RKO (cell line): ENCODE data around the gene ELFN2.

ENCODE experiments used
- DNase-seq: peaks from one replicate; pipeline ENCODE4 v3.0.0-alpha.2; 2016; ENCODE audit warnings: low spot score

Gene ELFN2

DNA sequence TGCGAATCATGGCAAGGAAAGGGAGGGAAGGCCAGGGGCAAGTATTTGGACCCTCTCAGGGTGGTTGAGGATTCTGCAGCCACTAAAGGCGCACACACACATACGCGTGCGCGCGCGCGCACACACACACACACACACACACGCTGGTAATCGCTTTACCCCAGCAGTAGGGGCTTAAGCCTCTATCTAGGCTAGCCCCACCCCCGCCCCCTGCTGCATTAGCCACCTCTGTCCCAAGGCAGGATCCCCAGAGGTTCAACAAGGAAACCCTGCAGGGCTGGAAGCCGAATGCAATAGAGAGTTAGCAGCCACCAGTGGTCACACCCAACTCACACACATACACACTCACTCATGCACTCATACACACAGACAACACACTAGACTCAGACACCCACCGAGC, 28.6 kb upstream of the ELFN2 start:
- no peak for DNase-seq

DNA sequence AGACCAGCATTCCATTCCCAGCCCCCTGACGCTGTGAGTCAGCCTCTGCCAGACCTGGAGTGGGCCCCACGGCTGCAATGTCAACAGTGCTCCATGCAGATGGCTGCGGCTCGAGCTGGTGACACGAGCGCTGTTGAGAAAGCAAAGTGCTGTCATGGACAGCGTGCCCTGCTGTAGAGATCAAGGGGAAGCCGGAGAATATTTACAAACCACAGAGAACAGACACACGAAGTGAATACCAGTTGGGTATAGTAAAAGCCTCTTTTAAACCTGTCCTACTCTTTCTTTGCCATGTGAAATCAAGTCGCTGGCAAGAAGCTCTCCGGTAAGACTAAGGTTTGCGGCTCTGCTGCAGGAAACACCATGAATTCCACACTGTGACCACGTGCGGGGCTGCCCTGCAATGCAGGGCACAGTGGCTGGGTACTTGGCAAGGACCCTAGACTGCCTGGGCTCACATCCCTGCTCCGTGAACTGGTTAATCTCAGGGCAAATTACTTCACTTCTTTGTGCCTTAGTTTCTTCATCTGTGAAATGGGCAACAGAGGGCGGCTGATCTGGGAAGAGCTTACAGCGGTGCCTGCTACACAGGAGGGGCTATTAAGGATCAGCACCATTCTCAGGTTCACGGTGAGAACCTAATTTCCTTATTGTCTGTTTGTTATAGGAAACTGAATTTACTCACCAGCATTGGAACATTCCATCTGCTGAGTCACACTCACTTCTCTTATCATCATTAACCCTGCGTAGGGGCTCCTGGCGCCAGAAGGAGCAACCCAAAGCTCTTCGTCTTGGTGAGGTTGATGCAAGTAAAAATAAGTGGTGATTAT, 27.8 kb upstream of the ELFN2 start:
- DNase-seq: peak; percentile 29

DNA sequence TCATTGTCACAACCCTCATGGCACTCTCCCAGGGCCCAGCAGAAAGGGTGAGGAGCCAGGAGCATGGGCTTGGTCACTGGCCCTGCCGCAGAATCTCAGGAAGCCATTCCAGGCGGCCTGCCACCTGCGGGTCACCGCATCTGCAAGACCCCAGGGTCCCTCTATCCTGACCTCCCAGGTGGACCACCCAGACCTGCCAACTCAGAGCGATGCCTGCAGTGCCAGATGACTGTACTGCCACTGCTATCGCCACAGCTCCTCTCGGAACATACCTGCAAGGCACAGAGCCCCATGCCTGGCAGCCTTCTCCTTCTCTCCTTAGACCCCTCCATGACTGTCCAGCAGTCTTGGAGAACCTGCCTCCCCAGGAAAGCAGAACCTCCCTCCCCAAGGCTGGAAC, 26.4 kb upstream of the ELFN2 start:
- no peak for DNase-seq

DNA sequence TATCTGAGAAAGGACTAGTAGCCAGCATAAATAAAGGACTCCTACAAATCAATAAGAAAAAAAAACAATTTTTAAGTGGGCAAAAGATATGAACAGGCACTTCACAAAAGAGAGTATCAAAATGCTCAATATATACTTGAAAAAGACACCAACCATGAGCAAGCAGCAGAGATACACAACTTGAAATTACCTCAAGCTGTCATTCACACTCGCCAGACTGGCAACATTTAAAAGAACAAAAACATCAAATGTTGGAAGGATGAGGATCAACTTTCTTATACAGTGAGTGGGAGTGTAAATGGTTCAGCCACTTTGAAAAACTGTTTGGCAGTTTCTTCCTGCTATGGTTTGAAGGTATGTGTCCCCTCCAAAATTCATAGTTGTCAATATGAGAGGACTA, 23.9 kb upstream of the ELFN2 start:
- no peak for DNase-seq

DNA sequence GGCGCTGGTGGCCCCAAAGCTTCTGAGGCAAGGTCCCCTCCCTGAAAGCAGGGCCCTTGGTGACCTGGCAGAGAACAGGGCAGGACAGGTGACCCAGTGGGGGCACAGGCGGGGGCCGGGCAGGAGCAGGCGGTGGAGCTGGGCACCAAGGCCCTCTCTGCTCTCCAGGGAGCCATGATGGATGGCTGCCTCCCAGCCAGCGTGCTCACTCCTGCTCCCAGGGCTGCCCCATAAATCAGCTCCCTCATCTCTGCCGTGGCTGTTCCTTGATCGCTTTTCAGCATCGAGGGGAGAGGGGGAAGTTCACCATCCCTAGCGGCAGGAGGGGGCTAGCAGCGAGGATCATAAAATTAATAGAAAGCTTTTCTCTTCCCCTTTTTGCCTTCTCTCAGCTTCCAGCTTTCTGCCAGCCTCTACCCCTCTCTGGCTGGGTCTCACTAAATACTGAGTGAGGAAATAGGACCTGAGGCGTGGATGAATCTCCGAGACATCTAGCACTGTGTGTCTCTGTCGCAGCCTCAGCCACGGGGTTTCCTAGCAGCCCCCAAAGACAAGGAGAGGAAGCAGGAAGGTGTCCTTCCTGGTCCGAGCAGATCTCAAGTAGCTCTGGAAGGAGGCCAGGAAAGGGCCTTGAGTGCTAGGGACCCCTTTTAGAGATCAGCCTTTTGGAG, 22.2 kb upstream of the ELFN2 start:
- DNase-seq: no peak

DNA sequence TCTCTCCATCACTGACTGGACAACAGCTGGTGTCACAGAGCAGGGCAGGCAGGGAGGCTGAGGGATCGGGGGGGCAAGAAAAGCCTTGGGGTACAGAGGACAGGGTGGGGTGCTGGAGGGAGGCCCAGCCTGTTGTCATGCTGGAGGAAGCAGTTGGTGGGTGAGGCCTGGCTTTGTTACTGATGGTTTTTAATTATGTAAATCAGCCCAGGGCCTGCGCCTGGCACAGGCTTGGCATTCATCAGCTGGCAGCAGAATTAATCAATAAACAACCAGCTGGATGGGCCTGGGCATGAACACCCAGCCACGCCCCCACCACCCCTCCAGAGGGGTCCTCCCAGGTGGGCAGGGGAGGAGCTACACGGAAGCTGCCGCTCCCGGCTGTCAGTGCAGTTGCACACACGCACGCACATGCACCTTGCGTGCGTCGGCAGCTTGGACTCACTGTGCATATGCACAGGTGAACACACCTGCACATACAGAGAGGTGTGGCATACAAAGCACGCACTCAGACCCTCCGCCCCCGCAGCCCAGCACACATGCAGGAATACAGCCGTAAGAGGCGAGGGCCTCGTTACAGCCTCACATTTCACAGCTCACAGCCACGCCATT, 21.3 kb upstream of the ELFN2 start:
- DNase-seq: no peak

DNA sequence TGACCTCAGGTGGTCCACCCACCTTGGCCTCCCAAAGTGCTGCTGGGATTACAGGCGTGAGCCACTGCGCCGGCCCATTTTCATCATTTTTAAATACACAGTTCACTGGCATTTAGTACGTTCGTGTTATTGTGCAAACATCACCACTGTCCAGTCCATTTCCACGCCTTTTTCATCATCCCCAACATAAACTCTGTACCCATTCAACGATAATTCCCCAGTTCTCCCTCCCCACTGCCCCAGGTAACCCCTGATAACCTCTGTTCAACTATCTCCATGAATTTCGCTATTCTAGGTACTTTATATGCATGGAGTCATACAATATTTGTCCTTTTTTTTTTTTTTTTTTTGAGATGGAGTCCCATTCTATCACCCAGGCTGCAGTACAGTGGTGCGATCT, 18.2 kb upstream of the ELFN2 start:
- DNase-seq: no peak

DNA sequence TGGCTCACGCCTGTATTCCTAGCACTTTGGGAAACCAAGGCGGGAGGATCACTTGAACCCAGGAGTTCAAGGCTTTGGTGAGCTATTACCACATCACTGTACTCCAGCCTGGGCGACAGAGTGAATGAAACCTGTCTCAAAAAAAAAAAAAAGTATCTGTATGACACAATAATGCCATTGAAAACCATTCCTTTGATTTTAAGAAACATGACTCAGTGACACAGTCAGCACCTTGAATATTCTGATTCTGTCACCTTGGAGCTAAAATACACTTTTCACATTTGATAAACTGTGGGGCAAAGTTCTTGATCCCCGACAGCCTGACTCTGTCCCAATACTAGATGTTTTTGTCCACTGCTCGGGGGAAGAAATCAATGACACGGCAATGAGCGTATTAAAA, 16.7 kb upstream of the ELFN2 start:
- DNase-seq: no peak

DNA sequence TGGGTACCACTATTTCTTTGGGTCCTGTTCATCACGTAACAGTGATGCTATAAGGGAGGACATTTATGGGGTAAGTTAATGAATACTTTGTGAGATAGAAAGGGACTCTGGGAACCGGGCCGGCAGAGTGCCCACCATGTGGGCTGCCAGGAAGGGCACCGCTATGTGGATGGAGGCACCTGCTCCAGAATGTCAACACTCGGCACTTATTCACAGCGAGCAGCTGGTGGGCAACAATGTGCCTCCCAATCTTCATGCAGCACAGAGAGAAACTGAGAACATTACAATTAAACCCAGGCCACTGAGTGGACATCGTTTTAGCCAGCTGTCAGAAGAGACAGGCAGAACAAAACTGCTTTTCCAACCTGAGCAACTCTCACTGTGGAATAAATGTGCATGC, 15.8 kb upstream of the ELFN2 start:
- DNase-seq: no peak

DNA sequence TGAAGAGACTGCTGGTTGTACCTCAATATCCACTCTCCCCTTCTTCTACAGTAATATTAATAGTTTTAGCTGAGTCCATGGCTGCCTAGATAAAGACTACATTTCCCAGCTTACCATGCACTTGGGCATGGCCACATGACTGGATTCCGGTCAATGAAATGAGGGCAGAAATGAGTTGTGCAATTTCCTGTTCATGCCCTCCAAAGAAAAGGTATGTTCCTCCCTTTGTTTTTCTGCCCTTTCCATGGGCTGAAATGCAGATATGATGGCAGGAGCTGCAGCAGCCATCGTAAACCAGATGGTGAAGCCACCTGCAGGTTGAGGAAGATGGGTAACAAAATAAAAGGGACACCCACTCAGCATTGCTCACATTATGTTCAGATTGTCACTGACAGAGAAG, 15.3 kb upstream of the ELFN2 start:
- peak; percentile 30 for DNase-seq

DNA sequence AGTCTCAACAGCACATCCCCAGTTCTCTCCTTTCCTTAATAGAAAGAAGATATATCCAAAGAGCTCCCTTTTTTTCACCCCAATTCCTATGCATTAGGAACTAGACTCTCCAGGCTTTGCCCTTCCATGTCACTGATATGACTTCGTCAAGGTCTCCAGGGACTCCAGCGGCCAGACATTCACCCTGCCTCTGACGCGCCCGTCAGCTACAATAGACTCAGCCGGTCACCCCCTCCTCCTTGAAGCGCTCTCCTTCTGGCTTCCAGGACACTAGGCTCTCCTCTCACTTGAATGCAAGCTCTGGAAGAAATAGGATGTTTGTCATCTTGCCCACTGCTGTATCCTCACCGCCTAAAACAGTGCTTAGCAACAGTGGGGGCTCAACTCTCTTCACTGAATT, 14.9 kb upstream of the ELFN2 start:
- DNase-seq: no peak

DNA sequence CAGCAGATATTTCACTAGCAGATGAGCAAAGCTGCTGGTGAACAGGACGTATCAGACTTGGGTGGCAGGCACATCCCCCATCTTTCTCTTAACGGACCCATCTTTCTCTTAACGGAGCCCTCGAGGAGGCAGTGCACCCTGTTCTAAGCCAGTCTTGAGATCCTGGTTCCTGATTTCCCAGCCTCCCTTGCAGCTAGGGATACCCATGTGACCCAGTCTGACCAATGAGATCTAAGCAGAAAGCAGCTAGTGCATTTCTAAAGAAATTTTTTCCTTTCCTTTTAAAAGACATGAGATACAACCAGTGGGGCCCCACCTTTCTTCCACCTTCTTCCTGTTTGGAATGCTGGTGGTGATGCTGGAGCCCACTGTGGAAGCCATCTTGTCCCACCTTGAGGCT, 13.6 kb upstream of the ELFN2 start:
- no peak for DNase-seq

DNA sequence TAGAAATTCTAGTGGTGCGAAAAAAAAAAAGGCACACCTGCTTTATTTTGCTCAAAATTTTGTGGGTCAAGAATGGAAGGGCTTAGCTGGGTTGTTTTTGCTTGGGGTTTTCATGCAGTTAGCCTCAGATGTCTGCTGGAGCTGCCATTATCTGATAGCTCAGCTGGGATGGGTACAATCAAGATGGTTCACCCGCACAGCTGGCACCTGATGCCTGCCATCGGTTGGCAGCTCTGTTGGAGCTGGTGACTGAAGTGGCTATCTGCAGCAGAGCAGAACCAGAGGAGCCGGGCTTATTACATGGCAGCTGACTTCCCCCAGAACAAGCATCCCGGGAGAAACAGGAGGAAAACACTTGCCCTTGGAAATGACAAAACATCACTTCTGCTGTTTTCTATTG, 12.1 kb upstream of the ELFN2 start:
- DNase-seq: no peak

DNA sequence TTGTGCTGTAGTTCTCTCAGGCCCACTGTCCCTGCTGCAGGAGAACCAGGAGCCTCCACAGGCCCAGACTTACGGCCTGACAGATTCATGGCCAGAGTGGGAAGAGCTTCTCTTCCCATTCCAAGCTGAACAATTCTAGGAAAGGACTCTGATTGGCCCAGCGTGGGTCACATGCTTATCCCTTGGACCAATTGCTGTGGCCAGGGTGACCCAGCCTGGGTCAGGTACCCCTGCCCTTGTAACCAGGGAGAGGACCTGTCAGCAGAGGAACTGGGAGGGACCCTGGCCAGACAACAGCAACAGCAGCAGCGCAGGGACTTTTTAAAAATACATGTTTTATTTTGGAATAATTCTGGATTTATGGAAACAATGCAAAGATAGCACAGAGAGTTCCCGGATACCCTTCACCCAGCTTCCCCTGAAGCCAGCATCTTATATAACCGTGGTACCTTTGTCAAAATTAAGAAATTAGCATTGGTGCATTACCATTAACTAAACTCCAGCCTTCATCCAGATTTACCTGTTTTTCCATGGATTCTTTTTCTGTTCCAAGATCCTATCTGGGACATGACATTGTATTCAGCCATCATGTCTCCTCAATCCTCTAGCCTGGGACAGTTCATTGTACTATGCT, 8.8 kb upstream of the ELFN2 start:
- DNase-seq: no peak

DNA sequence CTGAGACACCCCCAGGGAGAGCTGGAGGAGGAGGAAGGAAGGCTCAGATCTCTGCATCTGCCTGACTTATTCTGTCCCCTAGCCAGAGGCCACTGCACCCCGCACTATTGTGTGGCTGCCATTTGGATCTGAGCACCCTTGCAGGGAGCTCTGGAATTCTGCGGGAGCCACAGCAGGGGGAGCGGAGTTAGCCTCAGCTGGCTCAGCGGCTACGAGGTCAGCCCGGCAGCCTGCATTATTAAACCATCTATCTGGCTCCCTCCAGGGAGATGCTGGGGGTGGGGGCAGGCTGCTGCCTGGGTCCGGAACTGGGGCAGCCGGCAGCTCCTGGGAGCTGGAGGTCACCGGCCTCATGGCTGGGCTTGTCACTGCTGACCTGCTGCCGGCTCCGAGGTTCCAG, 6.5 kb upstream of the ELFN2 start:
- no peak for DNase-seq

DNA sequence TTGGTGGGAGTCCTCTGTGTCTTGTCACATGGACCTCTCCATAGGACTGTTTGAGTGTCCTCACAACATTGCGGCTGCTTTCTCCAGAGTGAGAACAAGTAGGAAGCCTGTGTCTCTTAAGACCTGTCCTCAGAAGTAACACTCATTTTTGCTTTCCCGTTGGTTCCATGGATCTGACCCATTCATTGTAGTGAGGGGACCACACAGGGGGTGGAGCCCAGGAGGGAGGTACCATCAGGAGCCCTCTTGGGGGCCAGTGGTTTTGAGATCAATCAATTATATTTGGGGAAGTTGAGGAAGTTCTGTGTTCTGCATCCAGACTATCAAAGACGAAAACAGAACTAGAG, 5.4 kb upstream of the ELFN2 start:
- DNase-seq: no peak

DNA sequence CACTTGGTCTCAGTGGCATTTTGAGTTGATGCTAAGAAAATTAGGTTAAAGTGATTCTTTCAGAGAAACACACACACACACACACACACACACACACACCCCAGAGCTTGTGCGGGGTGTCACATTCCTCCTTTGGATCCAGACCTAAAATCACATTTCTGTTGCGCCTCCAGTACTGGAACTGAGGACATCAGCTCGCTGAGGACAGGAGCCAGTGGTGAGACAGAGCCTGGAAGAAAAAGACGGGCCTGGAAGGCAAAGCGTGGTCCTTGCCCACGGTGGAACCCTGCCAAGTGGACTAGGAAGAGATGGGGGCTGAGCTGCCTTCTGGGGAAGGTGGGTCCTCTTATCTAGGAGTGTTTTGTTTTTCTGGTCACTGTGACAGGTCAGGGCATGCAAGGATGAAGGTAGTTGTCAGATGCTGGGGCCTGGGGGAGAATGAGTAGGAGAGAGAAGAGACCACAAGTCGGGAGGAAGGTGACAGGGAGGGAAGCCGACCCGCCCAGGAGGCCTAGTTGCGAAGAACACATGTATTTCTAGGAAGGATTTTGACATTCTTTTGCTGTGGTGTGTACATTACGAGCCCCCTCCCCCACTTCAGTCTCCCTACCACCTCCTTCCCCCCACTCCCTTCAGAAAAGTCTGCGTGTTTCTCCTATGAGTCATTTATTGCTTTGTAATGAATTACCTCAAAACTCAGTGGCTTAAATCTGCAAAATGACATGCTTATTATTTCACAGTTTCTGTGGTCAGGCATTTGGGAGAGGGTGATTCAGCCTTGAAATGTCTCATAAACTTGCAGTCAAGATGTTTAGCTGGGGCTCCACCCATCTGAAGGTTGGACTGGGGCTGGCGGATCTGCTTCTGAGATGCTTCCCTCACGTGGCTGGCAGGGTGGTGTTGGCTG, 4.8 kb upstream of the ELFN2 start:
- DNase-seq: peak; percentile 90

DNA sequence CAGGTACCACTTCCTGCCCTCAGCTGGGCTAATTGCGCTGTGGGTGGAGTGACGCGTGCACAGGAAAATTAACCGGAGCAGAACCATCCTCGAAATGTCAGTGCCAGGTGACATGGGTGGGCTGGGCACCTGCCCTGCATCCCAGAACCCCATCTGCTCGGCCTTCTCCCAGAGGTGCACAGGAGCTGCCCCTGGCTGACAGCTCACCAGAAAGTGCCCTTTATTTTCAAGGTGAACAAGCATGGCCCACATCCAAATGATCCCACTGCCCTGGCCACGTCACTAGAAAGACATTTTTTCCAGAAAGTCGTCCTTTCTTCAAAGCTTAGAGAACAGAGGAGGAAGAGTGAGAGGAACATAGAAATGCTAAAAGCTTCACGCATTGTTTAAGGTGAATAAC, 4.1 kb upstream of the ELFN2 start:
- DNase-seq: no peak

DNA sequence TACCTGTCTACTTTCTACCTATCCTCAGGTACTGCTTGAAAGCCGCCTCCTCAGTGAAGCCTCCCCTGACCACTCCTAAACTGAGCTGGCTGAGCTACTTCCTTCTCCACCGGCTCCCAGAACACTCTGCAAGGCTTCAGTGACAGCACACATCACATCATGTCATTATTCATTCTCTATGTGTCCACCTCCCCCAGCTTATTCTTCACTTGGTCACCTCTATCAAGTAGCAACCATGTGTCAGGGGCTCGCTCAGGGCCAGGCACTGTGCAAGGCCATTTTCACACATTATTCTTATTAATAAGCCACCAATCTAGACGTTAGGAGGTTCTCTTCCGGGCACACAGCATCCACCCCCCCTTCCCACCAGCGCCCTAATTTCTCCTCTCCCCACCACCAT, 3.7 kb upstream of the ELFN2 start:
- DNase-seq: no peak

DNA sequence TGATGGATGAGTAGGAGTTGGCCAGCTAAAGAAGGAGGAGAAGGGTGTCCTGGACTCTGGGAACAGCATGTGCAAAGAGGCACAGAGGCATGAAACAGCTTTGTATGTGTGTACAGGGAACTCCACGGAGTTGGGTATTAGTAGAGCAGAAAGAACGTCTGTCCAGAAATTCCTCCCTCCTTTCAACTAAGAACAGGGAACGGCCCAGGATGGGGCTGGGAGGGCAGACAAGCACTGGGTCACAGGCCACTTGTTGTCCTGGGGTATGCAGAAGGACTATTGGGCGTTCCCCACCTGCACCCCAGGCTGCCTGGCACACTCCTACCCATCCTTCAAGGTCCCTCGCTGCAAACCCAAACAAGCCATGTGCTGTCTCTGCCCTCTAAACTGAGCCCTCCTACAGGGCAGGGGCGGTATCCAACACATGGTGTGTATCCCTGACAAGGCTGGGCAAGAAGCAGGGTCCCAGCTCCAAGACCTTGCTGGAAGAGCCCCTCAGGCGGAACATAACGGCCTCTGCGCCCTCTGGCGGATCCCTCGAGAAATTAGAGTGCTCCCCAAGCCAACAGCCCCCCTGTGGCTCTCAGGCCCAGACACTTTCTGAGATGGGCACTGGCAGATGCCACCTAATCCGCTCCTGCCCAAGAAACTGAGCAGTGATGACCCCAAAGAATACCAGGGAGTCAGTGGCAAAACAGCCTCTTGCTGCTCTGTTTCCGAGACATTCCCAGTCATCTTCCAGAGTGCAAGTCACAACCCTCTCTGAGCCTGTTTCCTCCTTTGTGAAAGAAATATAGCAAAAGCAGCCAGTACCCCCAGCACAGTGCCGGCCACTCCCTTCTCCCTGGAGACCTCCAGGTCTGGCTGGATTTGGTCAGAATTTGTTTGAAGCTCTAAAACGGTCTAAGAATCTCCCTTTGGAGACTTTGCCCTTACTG, 1.6 kb upstream of the ELFN2 start:
- peak; percentile 53 for DNase-seq
